Kidney capillary endothelial cell (primary cell): ENCODE results near the gene PRTFDC1.
"Not testable (repeated sequence)": the region's sequence is repeated elsewhere in the genome, so short reads cannot be mapped to it uniquely, and the experiment has no call there.

Experiments
- DNase-seq: peaks from one replicate; pipeline ENCODE4 v3.0.0-alpha.2; 2018; ENCODE audit warnings: low spot score

Gene PRTFDC1

GRCh38 chr10:24844742-24845141 is 107.7 kb downstream of the PRTFDC1 start:
- DNase-seq = no peak

DNA sequence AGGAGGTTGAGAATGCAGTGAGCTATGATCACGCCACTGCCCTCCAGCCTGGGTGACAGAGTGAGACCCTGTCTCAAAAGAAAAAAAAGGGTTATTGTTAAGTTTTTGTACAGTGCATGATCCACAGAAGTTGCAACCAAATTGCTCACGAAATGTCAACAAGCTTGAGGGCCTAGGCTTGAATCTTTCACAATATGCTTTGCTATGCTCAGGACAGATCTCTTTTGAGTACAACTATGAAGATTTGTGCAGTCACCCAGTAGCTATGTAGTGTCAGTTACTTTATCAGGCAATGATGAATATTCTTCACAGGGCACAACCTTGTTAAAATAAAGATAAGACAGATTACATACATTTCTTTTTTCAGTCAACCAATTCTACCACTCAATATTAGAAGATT is 109.2 kb downstream of the PRTFDC1 start:
- no peak for DNase-seq

DNA sequence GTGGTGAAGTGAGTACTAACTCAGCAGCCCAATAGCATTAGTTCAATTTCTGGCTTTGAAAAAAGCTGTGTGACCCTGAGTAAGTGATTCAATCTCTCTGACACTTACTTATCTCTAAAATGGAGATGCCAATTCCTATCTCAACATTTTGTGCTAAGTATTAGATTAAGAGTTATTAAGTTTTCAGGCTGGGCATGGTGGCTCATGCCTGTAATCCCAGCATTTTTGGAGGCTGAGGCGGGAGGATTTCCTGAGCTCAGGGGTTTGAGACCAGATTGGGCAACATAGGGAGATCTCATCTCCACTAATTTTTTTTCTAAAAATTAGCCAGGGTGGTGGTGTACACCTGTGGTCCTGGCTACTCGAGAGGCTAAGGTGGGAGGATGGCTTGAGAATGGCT is 109.5 kb downstream of the PRTFDC1 start:
- no peak for DNase-seq

DNA sequence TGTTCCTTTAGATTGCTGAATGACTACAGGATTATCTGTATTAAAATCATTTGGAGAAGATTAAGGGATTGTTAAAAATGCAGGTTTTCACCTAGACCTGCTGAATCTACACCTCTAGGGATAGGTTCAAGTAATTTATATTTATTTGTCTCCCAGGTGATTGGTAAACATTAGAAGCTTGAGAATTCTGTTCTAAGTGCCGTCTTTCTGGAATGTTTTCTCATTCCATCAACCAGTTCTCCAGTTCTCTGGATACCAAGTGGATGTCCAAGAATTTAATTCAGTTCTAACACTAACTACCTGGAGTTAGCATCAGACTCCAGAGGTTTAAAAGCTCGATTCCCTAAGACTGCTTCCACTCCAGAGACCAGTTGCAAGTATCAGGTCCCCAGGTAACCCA is 110.9 kb downstream of the PRTFDC1 start:
- DNase-seq = no peak

DNA sequence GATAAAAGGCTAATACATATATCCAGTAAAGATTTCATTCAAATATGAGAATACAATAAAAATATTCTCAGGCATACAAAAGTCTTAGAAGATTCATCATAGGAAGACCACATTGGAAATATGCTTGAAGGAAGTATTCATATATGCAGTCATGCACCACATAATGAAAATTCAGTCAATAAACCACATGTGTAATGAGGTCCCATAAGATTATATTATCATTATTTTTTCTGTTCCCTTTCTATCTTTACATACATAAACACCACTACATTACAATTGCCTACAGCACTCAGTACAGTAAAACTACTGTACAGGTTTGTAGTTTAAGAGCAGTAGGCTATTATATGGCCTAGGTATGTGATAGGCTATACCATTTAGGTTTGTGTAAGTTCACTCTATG is 111.6 kb downstream of the PRTFDC1 start:
- no peak for DNase-seq

GRCh38 chr10:24837781-24838180 is 114.6 kb downstream of the PRTFDC1 start:
- DNase-seq = not testable (repeated sequence)

DNA sequence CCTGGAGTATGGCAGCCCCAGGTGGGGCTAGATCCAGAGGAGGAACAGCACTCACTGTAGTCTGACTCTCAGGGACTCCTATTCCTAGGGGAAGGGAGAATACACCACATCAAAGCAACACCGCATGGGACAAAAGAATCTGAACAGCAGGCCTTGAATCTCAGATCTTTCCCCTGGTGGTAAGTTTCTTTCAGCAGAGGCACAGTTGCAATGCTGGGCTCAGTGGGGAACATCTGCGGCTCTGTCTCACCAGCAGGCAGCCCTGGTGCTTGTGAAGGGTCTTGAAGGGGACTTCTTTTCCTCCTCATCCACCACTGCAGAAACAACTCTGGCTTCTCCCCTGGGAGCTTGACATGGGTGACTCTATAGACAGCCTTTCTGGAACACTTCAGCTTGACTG is 117.5 kb downstream of the PRTFDC1 start:
- no peak for DNase-seq

- peak; percentile 61 for DNase-seq
Observed at GRCh38 chr10:24826009-24826408, 126.4 kb downstream of the PRTFDC1 start.

DNA sequence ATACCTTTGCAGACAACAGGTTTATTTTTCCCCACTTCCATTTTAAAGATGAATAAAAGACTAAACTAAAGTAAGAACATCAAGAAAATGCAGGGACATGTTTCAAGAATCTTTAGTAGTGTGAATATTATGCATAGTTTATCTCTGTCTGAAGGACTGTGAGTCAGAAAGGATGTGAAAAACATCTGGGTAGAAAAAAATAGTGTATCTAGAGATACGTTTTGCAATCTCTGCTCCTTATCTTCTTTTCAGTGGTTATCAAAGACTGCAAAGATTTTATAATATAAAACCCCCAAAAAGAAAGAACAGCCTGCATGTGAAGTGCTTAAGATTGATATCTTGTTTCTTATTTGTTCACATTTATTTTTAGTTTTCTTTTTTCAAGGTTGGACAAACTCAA is 126.9 kb downstream of the PRTFDC1 start:
- DNase-seq = peak; percentile 40

DNA sequence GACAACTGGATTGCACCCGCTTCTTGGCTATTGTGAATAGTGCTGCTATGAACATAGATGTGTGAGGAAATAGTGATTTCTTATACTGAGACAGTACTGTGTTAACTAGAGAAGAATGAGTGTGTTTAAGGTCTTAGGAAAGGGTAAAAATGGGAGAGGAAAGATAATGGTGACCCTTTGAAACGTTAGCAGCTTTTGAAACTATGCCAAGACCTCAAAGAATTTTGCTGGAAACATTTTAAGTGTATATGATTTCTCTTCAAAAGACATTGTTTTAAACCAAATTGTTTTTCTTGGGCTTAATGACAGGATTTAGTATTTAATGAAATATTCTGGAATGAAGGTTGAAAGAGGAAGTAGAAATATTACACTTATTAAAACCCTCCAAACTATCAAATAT is 127.9 kb downstream of the PRTFDC1 start:
- DNase-seq = no peak

DNA sequence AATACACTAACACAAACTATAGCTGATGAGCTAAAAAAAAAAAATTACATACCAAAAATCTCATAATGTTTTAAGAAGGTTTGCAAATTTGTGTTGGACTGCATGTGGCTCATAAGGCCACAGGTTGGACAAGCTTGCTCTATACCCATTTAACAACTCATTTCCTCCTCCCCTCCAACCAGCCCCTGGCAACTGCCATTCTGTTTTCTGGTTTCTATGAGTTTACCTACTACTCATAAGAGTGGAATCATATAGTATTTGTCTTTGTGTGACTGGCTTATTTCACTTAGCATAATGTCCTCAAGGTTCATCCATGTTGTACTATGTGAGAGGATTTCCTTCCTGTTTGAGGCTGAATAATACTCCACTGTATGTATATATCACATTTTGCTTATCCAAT is 128.3 kb downstream of the PRTFDC1 start:
- no peak for DNase-seq

DNA sequence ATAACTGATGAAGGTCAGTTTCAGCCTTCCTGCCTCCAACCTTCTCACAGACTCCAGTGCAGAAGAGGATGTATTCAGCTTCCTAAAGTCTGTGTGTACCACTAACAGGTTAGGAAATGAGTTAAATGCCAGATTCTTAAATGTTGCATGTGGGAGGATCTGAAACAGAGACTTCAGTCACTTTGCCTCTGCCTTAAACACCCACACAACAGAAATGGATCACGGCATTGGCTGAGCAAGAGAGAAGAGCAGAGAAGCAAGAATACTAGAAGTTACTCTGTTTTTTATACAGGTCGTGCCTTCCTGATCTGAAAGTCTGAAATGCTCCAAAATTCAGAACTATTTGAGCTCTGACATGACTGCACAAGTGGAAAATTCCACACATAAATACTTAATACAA is 129.8 kb downstream of the PRTFDC1 start:
- DNase-seq = no peak

DNA sequence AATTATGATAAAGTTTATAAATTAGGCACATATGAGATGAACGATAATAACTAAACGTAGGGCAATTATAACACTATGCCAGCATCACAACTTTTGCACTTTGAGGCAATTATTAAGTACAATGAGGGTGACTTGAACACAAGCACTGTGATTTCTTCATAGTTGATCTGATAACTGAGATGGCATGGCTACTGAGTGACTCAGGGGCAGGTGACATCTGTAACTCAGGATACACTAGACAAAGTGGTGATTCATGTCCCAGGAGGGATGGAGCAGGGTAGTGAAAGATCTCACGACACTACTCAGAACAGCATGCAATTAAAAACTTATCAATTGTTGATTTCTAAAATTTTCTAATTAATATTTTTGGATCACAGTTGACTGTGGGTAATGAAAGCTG is 130.4 kb downstream of the PRTFDC1 start:
- DNase-seq = peak; percentile 60

DNA sequence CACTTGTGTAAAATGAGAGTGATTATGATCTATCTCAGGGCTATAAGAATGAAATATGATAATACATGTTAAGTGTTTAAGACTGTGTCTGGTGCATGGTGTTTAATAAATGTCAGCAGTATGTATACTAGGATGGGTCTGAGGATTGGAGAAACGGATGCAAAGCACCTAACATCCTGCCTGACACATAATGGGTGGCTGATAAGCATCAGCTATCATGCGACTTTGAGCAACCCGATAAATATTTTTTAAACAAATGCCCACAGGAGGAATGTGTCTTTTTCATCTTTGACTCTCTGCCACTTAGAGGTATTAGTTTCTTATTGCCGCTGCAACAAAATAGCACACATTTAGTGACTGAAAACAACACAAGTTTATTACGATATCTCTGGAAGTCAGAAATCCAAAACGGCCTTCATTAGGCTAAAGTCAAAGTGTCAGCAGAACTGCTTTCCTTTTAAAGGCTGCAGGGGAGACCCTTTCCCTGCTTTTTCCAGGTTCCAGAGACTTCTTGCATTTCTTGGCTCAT is 135.5 kb downstream of the PRTFDC1 start:
- no peak for DNase-seq

DNA sequence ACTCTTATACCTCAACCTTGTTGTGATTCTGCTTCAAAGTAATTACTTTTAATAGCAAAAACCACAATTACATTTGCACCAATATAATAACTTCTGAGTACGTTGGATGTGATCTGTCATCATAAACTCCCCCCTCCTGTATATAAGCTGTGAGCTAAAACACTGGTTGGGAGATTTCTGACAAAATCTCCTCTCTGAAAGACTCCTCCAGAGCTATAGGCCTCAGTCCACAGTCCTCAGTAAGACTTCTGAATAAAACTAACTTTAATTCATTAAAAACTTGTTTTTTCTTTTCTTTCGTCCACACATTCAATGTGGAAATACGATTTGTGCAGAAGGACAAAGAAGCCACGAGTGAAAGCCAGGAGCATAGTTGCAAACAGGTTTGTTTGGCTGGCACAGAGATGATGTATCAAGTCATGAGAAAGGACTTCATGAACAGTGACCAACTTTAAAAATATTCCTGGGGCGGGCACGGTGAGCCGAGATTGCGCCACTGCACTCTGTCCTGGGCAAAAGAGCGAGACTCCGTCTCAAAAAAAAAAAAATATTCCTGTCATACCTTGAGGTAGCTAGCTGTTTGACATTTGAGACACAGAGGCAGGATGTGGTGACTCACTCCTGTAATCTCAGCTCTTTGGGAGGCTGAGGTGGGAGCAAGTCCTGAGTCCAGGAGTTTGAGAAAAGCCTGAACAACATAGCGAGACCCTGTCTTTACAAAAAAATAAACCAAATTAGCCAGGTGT is 137.7 kb downstream of the PRTFDC1 start:
- no peak for DNase-seq

DNA sequence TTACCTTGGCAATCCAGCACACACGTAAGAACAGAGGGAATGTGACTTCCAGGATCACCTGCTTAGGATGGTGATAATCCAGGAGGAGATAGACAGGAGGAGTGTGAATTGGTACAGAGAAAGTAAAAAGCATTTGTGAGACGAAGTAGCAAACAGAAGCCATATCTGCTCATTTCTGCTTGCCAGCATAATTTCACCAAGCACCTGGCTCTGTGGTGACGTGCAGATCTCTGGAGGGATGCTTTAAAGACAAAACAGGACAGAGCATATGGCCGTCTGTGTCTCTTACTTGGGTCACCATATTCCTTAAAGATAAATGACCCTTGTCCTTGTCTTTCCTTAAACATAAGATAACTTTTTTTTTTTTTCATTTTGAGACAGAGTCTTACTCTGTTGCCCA is 138.6 kb downstream of the PRTFDC1 start:
- DNase-seq = no peak

DNA sequence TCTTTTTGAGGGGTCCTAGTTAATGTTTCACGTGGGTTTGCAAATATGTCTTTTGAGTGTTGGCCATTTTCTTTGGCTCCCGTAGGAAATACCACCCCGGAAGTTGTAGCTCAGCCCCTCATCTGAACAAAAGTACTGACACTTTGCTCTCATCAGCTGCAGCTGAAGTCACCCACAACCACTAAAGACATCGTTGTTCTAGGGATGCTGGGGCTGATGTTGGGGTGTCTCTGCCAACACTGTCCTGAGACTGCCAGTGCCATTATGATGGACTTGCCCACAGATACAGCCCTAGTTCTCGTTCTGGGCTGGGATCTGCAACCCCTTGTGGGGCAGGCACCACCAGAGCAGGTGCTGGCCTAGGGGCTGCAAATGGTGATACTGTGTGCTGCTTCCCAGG is 146.1 kb downstream of the PRTFDC1 start:
- no peak for DNase-seq

DNA sequence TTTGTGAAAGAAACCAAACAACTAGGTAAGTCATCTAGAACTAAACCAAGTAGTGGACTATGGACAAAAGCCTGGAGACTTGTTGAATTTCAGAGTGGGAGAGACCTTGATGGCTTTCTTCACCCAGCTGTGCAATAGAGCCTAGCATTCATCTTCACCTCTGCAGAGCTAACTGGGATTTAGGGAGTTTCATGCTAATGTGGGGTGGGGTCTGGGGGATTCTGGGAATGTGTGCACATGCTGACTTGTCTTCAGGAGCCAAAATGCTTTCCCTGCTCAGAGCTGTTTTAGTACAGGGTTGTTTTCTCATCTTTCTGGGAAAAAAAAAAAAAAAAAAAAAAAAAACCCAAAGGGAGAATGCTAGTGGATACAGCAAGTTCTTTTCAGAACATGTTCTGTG is 147.4 kb downstream of the PRTFDC1 start:
- DNase-seq = no peak

GRCh38 chr10:24804392-24804791 is 148.0 kb downstream of the PRTFDC1 start:
- no peak for DNase-seq

DNA sequence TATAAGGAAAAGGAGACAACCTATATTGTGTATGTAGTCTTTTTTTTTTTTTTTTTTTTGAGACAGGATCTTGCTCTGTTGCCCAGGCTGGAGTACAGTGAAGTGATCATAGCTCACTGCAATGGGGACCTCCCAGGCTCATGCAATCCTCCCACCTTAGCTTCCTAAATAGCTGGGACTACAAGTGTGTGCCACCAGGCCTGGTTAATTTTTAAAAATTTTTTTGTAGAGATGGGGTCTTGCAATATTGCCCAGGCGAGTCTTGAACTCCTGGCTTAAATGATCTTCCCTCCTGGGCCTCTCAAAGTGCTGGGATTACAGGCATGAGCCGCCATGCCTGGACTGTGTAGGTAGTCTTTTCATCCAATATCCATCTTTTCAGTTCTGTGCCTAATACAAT is 150.0 kb downstream of the PRTFDC1 start:
- DNase-seq = no peak

GRCh38 chr10:24800861-24801260 is 151.5 kb downstream of the PRTFDC1 start:
- no peak for DNase-seq
